Fibroblast of villous mesenchyme (primary cell): ENCODE data around the gene ADSS1. TPM values are rescaled to one million over a fixed set of nuclear protein-coding genes. Genes with fewer than 3 reads are reported as not detected.
"Not testable (repeated sequence)": the region's sequence is repeated elsewhere in the genome, so short reads cannot be mapped to it uniquely, and the experiment has no call there.

Experiments used
- DNase-seq: peaks from one replicate; pipeline ENCODE4 v3.0.0-alpha.2; 2010; ENCODE audit warnings: low read depth
- H3K4me3 ChIP-seq: 2 replicates; pipeline ENCODE4 v1.5.1; 2011; ENCODE audit warnings: low read depth, mild to moderate bottlenecking, low read length
- CTCF ChIP-seq: IDR thresholded peaks from 2 replicates; pipeline ENCODE4 v1.5.1; 2012; ENCODE audit warnings: low read depth, mild to moderate bottlenecking, low read length; ENCODE audit not compliant: insufficient read depth
- total RNA-seq: library from RNA; depleted of rRNA; stranded (reverse); fragments of >200 nt; gene quantifications from 2 replicates; pipeline ENCODE4 v1.2.3, GENCODE V29; 2012

The ADSS1 gene
- total RNA-seq, 1 donor: 4.3 TPM

GRCh38 chr14:104722938-104723650, 935 bp upstream of the ADSS1 start:
- H3K4me3 ChIP-seq: no peak overlapping the region
- TF ChIP-seq CTCF: no peak
- no peak for DNase-seq

- H3K4me3 ChIP-seq: peak overlapping the region; percentile 62
- peak; percentile 16 for DNase-seq
- TF ChIP-seq CTCF: no peak
Measured at GRCh38 chr14:104724407-104724980, 465 bp downstream of the ADSS1 start.

GRCh38 chr14:104724981-104725771, 1.1 kb downstream of the ADSS1 start:
- DNase-seq: peak; percentile 59
- peak overlapping the region; percentile 62 for H3K4me3 ChIP-seq
- peak; percentile 46 for TF ChIP-seq CTCF

- no peak for DNase-seq
- no peak overlapping the region for H3K4me3 ChIP-seq
- TF ChIP-seq CTCF: no peak
Measured at GRCh38 chr14:104725772-104726548, 1.9 kb downstream of the ADSS1 start.

GRCh38 chr14:104726600-104727451, 2.8 kb downstream of the ADSS1 start:
- TF ChIP-seq CTCF: peak; percentile 11
- no peak for DNase-seq
- H3K4me3 ChIP-seq: no peak overlapping the region

- TF ChIP-seq CTCF: no peak
- H3K4me3 ChIP-seq: no peak overlapping the region
- DNase-seq: no peak
Measured at GRCh38 chr14:104728631-104729030, 4.6 kb downstream of the ADSS1 start.

GRCh38 chr14:104729176-104729834, 5.3 kb downstream of the ADSS1 start:
- not testable (repeated sequence) for H3K4me3 ChIP-seq, DNase-seq
